ENCODE measurements around the gene COL1A2.

The COL1A2 gene

DNA sequence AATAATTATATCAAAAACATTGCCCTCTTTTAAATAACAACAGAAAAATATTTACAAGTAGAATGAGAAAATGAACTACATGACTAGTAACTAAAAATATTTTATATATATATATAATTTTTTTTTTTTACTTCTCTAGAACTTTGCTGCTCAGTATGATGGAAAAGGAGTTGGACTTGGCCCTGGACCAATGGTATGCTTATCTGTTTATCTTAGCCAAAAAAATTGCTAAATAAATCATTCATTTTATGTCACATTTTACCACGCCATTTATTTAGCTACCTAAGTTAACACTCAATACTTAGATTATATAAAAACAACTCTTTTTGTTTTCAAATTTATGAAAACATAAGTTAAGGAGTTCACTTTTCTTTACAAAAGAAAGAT, 6.7 kb downstream of the COL1A2 start:
- no peak overlapping the region for H3K27ac ChIP-seq
- H3K36me3 ChIP-seq = no peaks in the 10 kb centered on the region
- TF ChIP-seq, protein P1, sequence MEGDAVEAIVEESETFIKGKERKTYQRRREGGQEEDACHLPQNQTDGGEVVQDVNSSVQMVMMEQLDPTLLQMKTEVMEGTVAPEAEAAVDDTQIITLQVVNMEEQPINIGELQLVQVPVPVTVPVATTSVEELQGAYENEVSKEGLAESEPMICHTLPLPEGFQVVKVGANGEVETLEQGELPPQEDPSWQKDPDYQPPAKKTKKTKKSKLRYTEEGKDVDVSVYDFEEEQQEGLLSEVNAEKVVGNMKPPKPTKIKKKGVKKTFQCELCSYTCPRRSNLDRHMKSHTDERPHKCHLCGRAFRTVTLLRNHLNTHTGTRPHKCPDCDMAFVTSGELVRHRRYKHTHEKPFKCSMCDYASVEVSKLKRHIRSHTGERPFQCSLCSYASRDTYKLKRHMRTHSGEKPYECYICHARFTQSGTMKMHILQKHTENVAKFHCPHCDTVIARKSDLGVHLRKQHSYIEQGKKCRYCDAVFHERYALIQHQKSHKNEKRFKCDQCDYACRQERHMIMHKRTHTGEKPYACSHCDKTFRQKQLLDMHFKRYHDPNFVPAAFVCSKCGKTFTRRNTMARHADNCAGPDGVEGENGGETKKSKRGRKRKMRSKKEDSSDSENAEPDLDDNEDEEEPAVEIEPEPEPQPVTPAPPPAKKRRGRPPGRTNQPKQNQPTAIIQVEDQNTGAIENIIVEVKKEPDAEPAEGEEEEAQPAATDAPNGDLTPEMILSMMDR (IDR thresholded peaks at IDR 0.05; ENCODE audit: low read depth, low read length) = no peak
- no peaks in the 10 kb centered on the region for H3K27me3 ChIP-seq (ENCODE audit: insufficient read depth, low read depth, severe bottlenecking)
- no peak for DNase-seq
- H3K4me3 ChIP-seq (ENCODE audit: low read depth, low read length) = no peak overlapping the region
- no peaks in the 10 kb centered on the region for H3K9me3 ChIP-seq (ENCODE audit: severe bottlenecking)

DNA sequence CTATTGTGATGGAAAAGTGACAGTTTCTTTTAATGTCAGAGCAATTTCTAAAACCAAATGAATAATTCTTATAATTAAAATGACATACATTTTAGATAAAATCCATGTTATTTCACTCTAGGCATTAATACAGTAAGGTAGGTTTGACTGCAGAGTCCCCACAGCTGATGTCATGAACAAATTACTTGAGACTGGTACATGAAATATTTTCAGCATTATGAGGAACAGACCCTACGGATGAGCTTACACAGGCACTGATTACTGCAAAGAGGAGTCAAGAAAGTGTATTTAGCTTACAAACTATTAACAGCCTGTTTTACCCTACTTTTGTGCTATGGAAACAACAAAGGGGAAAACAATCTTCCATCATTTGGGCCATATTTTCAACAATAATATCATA, 8.9 kb downstream of the COL1A2 start:
- H3K9me3 ChIP-seq (ENCODE audit: severe bottlenecking) = no peaks in the 10 kb centered on the region
- no peaks in the 10 kb centered on the region for H3K36me3 ChIP-seq
- no peak for DNase-seq
- H3K27me3 ChIP-seq (ENCODE audit: insufficient read depth, low read depth, severe bottlenecking) = no peaks in the 10 kb centered on the region
- TF ChIP-seq, protein P1 (IDR thresholded peaks at IDR 0.05; ENCODE audit: low read depth, low read length) = no peak
- no peak overlapping the region for H3K4me3 ChIP-seq (ENCODE audit: low read depth, low read length)
- H3K27ac ChIP-seq = no peak overlapping the region

DNA sequence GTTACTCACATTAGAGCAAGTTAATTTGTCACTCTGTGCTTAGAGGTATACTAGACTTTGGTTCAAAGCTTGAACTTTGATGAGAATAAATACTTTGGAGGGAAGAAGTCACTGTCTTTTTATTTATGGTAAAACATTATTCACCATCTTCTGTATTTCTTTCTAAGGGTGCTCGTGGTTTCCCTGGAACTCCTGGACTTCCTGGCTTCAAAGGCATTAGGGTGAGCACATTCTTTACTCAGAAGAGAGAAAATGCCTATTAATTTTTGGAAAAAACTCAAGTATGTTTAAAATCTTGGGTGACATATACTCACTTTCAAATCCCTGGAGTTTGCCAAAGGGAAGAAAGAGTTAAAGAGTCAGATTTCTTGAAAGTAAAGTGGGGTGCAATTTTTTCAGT, 10.8 kb downstream of the COL1A2 start:
- H3K9me3 ChIP-seq (ENCODE audit: severe bottlenecking) = no peaks in the 10 kb centered on the region
- H3K4me3 ChIP-seq (ENCODE audit: low read depth, low read length) = no peak overlapping the region
- no peaks in the 10 kb centered on the region for H3K36me3 ChIP-seq
- TF ChIP-seq, protein P1 (IDR thresholded peaks at IDR 0.05; ENCODE audit: low read depth, low read length) = no peak
- no peak for DNase-seq
- H3K27me3 ChIP-seq (ENCODE audit: insufficient read depth, low read depth, severe bottlenecking) = no peaks in the 10 kb centered on the region
- no peak overlapping the region for H3K27ac ChIP-seq

DNA sequence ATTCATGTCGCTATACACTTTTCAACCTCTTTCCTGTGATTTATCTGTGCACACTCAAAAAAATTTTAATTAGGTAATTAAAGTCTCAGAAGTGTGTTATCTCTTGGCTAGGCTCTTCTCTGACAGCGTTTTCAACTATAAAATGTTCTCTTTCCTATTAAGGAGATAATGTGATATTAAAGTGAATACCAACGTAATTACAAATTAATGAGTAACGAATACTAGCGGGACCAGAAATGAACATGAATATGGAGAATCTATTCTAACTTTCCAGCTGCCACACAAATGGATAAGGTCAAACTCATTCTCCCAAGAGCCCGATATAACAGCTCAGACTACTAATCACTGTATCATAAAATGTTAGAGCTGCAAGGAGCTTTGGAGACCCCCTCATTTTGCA, 12.0 kb downstream of the COL1A2 start:
- Histone ChIP-seq H3K4me3 (ENCODE audit: low read depth, low read length) (no peak overlapping the region), H3K27me3 (ENCODE audit: insufficient read depth, low read depth, severe bottlenecking) (no peaks in the 10 kb centered on the region), H3K36me3 (no peaks in the 10 kb centered on the region), H3K27ac (no peak overlapping the region), H3K9me3 (ENCODE audit: severe bottlenecking) (no peaks in the 10 kb centered on the region)
- no peak for DNase-seq
- TF ChIP-seq, protein P1 (IDR thresholded peaks at IDR 0.05; ENCODE audit: low read depth, low read length) = no peak

DNA sequence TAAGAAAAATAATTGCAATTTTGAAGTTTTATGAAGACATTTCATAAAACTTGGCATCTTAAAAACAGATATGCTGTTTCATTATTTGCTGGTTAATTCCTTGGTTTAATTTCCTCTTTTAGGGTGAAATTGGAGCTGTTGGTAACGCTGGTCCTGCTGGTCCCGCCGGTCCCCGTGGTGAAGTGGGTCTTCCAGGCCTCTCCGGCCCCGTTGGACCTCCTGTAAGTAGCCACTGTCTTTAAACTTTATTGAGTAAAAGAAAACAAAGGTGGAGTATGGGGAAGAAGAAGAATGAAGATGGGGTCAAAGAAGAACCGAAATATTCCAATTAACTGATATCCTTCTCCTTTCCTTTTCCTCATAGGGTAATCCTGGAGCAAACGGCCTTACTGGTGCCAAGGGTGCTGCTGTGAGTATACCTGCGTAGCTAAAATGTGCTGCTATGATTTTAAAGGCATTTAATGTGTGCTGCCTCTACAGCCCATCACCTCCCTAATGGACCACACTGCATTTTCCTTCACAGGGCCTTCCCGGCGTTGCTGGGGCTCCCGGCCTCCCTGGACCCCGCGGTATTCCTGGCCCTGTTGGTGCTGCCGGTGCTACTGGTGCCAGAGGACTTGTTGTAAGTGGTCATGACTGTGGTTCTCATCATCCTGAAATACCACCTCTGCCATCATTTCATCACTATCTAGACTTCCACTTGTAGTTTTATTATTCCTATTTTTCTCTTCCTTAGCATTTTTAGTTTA, 14.7 kb downstream of the COL1A2 start:
- H3K27ac ChIP-seq = no peak overlapping the region
- TF ChIP-seq, protein P1 (IDR thresholded peaks at IDR 0.05; ENCODE audit: low read depth, low read length) = no peak
- no peaks in the 10 kb centered on the region for H3K9me3 ChIP-seq (ENCODE audit: severe bottlenecking)
- no peak overlapping the region for H3K4me3 ChIP-seq (ENCODE audit: low read depth, low read length)
- DNase-seq = no peak
- no peaks in the 10 kb centered on the region for H3K27me3 ChIP-seq (ENCODE audit: insufficient read depth, low read depth, severe bottlenecking)
- H3K36me3 ChIP-seq = no peaks in the 10 kb centered on the region

All from WERI-Rb-1 (cell line).